HepG2 (cell line): ENCODE results near the gene PLEKHG2. TPM values are rescaled to one million over a fixed set of nuclear protein-coding genes. Genes with fewer than 3 reads are reported as not detected.

Source experiments
- AHDC1 ChIP-seq: sonication (generic); formaldehyde crosslinking; IDR thresholded peaks from 2 replicates; pipeline ENCODE4 v1.5.1; 2020; ENCODE audit warnings: mild to moderate bottlenecking, missing genetic modification reagents, borderline replicate concordance
- IRX3 ChIP-seq: sonication (generic); formaldehyde crosslinking; IDR thresholded peaks from 2 replicates; pipeline ENCODE4 v1.8.1; 2023; ENCODE audit warnings: mild to moderate bottlenecking, low read depth, missing genetic modification reagents, borderline replicate concordance
- NR3C1 ChIP-seq: sonication (generic); formaldehyde crosslinking; IDR thresholded peaks from 2 replicates; pipeline ENCODE4 v1.4.0; 2020; ENCODE audit warnings: missing genetic modification reagents
- ZNF333 ChIP-seq: sonication (generic); formaldehyde crosslinking; IDR thresholded peaks from 2 replicates; pipeline ENCODE4 v1.4.0; 2020; ENCODE audit warnings: mild to moderate bottlenecking, missing genetic modification reagents, borderline replicate concordance
- ZNF441 ChIP-seq: sonication (generic); formaldehyde crosslinking; IDR thresholded peaks from 2 replicates; pipeline ENCODE4 v1.7.0; 2021; ENCODE audit warnings: missing genetic modification reagents, borderline replicate concordance
- ZNF574 ChIP-seq: sonication (generic); formaldehyde crosslinking; IDR thresholded peaks from 2 replicates; pipeline ENCODE4 v1.4.0; 2020; ENCODE audit warnings: missing genetic modification reagents
- polyA plus RNA-seq, 8 experiments: library from polyadenylated mRNA; depleted of rRNA in 3 of 8; stranded (reverse) in 7 of 8; unstranded in 1 of 8; fragments of >200 nt; fragmentation: Illumina TruSeq in 4 of 8; extraction: Trizol in 4 of 8; gene quantifications; 2 replicates each; pipeline versions ENCODE4 v1.2.1 to v1.2.3, GENCODE V29; 2011 to 2016; ENCODE audit warnings: low read depth in 4 of 8, missing spikeins in 1 of 8, mixed read lengths in 1 of 8; ENCODE audit not compliant: insufficient read depth in 1 of 8
- total RNA-seq, 5 experiments: library from RNA; depleted of rRNA; stranded (reverse); fragments of >200 nt; fragmentation: Illumina TruSeq; extraction: Trizol; gene quantifications; 2 replicates each; pipeline ENCODE4 v1.2.3, GENCODE V29; 2016; ENCODE audit warnings: low read depth in 1 of 5
- TF ChIP-seq, protein P1 (sequence below): sonication (generic); formaldehyde crosslinking; IDR thresholded peaks from 2 replicates; pipeline ENCODE4 v1.5.0; 2020; ENCODE audit warnings: mild to moderate bottlenecking, missing genetic modification reagents, borderline replicate concordance
- TF ChIP-seq, protein P2 (sequence below): sonication (generic); formaldehyde crosslinking; IDR thresholded peaks from 2 replicates; pipeline ENCODE4 v1.8.0; 2023; ENCODE audit warnings: mild to moderate bottlenecking, missing genetic modification reagents

The PLEKHG2 gene
- total and polyA plus RNA-seq, 2 of the 13 experiments (the other 11 are each of a cell fraction or from before 2014, with no cell fraction given): 3.6 to 6.8 TPM

DNA sequence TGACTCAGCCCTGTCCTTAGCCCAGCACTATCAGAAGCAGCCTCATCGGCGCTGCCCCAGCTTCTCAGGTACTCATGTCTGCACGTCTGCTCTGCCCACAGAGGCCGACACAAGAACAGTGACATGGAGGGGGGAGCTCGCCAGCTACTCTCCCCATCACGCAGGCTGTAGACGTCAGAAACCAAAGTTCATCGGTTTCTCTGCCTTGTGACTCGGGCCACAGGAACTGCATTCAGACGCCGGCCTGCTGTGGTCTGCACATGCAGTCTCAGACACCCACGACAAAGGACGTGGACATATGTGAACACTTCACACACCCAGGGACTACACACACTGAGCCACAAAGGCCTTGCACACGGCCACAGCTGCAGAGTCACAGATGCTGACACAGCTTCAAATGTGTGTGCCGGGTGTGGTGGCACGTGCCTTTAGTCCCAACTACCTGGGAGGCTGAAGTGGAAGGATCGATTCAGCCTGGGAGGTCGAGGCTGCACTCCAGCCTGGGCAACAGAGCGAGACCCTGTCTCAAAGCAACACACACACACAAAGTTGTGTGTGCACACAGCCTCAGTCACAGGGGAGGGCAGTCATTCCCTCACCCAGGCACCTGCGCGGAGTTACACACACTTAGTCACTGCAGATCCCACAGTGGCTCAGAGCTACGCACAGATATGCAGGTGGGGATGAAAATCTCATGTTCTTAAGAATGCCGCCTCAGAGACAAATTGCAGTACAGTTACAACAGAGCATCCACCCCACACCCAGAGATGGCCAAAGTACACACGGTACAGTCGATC, 10.7 kb upstream of the PLEKHG2 start (continued):
- TF ChIP-seq ZNF441: peak; percentile 67; the same call in 1 of the 2 replicates
- TF ChIP-seq, protein P1, sequence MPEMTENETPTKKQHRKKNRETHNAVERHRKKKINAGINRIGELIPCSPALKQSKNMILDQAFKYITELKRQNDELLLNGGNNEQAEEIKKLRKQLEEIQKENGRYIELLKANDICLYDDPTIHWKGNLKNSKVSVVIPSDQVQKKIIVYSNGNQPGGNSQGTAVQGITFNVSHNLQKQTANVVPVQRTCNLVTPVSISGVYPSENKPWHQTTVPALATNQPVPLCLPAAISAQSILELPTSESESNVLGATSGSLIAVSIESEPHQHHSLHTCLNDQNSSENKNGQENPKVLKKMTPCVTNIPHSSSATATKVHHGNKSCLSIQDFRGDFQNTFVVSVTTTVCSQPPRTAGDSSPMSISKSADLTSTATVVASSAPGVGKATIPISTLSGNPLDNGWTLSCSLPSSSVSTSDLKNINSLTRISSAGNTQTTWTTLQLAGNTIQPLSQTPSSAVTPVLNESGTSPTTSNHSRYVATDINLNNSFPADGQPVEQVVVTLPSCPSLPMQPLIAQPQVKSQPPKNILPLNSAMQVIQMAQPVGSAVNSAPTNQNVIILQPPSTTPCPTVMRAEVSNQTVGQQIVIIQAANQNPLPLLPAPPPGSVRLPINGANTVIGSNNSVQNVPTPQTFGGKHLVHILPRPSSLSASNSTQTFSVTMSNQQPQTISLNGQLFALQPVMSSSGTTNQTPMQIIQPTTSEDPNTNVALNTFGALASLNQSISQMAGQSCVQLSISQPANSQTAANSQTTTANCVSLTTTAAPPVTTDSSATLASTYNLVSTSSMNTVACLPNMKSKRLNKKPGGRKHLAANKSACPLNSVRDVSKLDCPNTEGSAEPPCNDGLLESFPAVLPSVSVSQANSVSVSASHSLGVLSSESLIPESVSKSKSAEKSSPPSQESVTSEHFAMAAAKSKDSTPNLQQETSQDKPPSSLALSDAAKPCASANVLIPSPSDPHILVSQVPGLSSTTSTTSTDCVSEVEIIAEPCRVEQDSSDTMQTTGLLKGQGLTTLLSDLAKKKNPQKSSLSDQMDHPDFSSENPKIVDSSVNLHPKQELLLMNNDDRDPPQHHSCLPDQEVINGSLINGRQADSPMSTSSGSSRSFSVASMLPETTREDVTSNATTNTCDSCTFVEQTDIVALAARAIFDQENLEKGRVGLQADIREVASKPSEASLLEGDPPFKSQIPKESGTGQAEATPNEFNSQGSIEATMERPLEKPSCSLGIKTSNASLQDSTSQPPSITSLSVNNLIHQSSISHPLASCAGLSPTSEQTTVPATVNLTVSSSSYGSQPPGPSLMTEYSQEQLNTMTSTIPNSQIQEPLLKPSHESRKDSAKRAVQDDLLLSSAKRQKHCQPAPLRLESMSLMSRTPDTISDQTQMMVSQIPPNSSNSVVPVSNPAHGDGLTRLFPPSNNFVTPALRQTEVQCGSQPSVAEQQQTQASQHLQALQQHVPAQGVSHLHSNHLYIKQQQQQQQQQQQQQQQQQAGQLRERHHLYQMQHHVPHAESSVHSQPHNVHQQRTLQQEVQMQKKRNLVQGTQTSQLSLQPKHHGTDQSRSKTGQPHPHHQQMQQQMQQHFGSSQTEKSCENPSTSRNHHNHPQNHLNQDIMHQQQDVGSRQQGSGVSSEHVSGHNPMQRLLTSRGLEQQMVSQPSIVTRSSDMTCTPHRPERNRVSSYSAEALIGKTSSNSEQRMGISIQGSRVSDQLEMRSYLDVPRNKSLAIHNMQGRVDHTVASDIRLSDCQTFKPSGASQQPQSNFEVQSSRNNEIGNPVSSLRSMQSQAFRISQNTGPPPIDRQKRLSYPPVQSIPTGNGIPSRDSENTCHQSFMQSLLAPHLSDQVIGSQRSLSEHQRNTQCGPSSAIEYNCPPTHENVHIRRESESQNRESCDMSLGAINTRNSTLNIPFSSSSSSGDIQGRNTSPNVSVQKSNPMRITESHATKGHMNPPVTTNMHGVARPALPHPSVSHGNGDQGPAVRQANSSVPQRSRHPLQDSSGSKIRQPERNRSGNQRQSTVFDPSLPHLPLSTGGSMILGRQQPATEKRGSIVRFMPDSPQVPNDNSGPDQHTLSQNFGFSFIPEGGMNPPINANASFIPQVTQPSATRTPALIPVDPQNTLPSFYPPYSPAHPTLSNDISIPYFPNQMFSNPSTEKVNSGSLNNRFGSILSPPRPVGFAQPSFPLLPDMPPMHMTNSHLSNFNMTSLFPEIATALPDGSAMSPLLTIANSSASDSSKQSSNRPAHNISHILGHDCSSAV (CRISPR knock-in tag): peak; percentile 87; the same call in 1 of the 2 replicates
- peak; percentile 69; the same call in 1 of the 2 replicates for TF ChIP-seq ZNF333 (CRISPR knock-in tag)
- no peak for TF ChIP-seq IRX3 (CRISPR knock-in tag)
- TF ChIP-seq, protein P2, sequence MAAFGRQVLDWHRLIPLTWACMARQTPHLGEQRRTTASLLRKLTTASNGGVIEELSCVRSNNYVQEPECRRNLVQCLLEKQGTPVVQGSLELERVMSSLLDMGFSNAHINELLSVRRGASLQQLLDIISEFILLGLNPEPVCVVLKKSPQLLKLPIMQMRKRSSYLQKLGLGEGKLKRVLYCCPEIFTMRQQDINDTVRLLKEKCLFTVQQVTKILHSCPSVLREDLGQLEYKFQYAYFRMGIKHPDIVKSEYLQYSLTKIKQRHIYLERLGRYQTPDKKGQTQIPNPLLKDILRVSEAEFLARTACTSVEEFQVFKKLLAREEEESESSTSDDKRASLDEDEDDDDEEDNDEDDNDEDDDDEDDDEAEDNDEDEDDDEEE: peak; percentile 71; the same call in 1 of the 2 replicates
- TF ChIP-seq ZNF574: peak; percentile 73
- peak; percentile 68 for TF ChIP-seq AHDC1
- TF ChIP-seq NR3C1 (CRISPR knock-in tag): no peak
